ENCODE data around the gene SLC25A25. TPM values are rescaled to one million over a fixed set of nuclear protein-coding genes. Genes with fewer than 3 reads are reported as not detected.
A peak's percentile ranks its signal among the peaks of the same experiment; 100 is the strongest.

SLC25A25 gene
- total and polyA plus RNA-seq, 9 of the 15 experiments (the other 6 are each of a cell fraction or from before 2014, with no cell fraction given) = 0.07 to 35.9 (median 23.2) TPM

DNA sequence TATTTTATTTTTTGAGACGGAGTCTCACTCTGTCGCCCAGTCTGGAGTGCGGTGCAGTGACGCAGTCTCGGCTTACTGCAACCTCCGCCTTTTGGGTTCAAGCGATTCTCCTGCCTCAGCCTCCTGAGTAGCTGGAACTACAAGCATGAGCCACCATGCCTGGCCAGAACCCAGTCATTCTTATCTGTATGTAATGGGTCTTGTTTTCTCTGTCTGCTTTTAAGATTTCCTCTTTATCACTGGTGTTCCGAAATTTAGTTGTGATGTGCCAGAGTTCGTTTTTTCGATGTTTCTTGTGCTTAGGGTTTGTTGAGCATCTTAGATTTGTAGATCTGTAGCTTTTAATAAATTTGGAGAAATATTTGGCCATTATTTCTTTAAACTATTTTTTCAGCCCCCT lies 19.2 kb downstream of the SLC25A25 start:
- H3K9me1 ChIP-seq (ENCODE audit: control insufficient read depth, insufficient read depth, low read length) = no peaks in the 10 kb centered on the region
- POLR2A ChIA-PET = interaction anchor here (0.6 to 3.2 kb wide), 7 partner anchors 9 to 31 kb away, joined by 3 to 13 read pairs (median 3); partner anchors contain the start of gene SLC25A25
- H4K20me1 ChIP-seq (replicated peaks; ENCODE audit: control insufficient read depth, insufficient read depth, low read length) = no peaks in the 10 kb centered on the region
- no peaks in the 10 kb centered on the region for H3K9me3 ChIP-seq (replicated peaks; ENCODE audit: control insufficient read depth, insufficient read depth, low read depth, low read length)
- DNase-seq (ENCODE audit: extremely low read depth in 1 of 4, low spot score in 3 of 4) (no peak), FAIRE-seq (no peak), ATAC-seq (peak; percentile 12; the same call in 1 of the 3 replicates)
- CTCF ChIA-PET (ENCODE audit: low intra/inter-chr PET ratio) = interaction anchor here (1.1 kb wide), 1 partner anchor 144 kb away, joined by 4 read pairs; no protein-coding TSS in a partner anchor
- peak overlapping the region; percentile 27; the same call in 1 of the 3 replicates for H3K27ac ChIP-seq (ENCODE audit: extremely low read depth, low read depth, low read length)
- in situ Hi-C loops (cut with MboI) (no loop called here), intact Hi-C loops (cut with micrococcal nuclease) (no loop called here)
- WGBS (ENCODE audit: insufficient coverage, low coverage, missing lambda C conversion rate) = 54% methylated on average over 10 of the region's 10 CpGs
- H3K79me2 ChIP-seq (ENCODE audit: control insufficient read depth, insufficient read depth, low read length) = peaks cover 95% of the 10 kb centered on the region
- BruUV-seq (replicated peaks) = no TSS peak
- H3K27me3 ChIP-seq (ENCODE audit: control insufficient read depth in 2 of 2, insufficient read depth in 2 of 2, low read length in 2 of 2) = no peaks in the 10 kb centered on the region
- peaks cover 54 to 55% of the 10 kb centered on the region in 2 experiments for H3K4me1 ChIP-seq (replicated peaks in 1 of 2; ENCODE audit: control insufficient read depth in 2 of 2, insufficient read depth in 2 of 2, low read length in 2 of 2)
- H2AFZ ChIP-seq (ENCODE audit: low read depth, low read length) = no peak overlapping the region
- H3K9ac ChIP-seq (ENCODE audit: insufficient read depth in 1 of 2, low read depth in 2 of 2, low read length in 2 of 2) = no peak overlapping the region
- no peak overlapping the region for H3K4me3 ChIP-seq
- peaks cover 75% of the 10 kb centered on the region for H3K36me3 ChIP-seq (ENCODE audit: control insufficient read depth, insufficient read depth, low read length)
- 0 out of 2 replicates have a peak overlapping the region, but pooled peaks have one; percentile 2 for H3K4me2 ChIP-seq (ENCODE audit: insufficient read depth, low read length)
- TF ChIP-seq TAF15 (IDR thresholded peaks at IDR 0.05; ENCODE audit: low read depth, low read length) (no peak), RNF219 (CRISPR knock-in tag; IDR thresholded peaks at IDR 0.05) (no peak), IFI16 (CRISPR knock-in tag; IDR thresholded peaks at IDR 0.05) (no peak), ZNF121 (CRISPR knock-in tag; conservative IDR thresholded peaks at IDR 0.05) (peak; percentile 14), MECOM (CRISPR knock-in tag; IDR thresholded peaks at IDR 0.05) (no peak), ARID1B (IDR thresholded peaks at IDR 0.05) (peak; percentile 49; the same call in 1 of the 2 replicates), MBD1 (CRISPR knock-in tag; IDR thresholded peaks at IDR 0.05) (no peak), DPF2 (IDR thresholded peaks at IDR 0.05) (peak; percentile 39; the same call in 1 of the 2 replicates), NEUROD1 (IDR thresholded peaks at IDR 0.05; ENCODE audit: borderline replicate concordance, low read depth, low read length, partially characterized antibody) (no peak), SRSF1 (IDR thresholded peaks at IDR 0.05; ENCODE audit: low read depth, low read length) (no peak), BCLAF1 (IDR thresholded peaks at IDR 0.05; ENCODE audit: borderline replicate concordance in 1 of 2, control insufficient read depth in 1 of 2, low read depth in 2 of 2, low read length in 1 of 2) (no peak), ETV1 (tag; conservative IDR thresholded peaks at IDR 0.05; ENCODE audit: low read depth) (no peak), TCF3 (CRISPR knock-in tag; IDR thresholded peaks at IDR 0.05) (no peak)
- TF ChIP-seq, protein P1, sequence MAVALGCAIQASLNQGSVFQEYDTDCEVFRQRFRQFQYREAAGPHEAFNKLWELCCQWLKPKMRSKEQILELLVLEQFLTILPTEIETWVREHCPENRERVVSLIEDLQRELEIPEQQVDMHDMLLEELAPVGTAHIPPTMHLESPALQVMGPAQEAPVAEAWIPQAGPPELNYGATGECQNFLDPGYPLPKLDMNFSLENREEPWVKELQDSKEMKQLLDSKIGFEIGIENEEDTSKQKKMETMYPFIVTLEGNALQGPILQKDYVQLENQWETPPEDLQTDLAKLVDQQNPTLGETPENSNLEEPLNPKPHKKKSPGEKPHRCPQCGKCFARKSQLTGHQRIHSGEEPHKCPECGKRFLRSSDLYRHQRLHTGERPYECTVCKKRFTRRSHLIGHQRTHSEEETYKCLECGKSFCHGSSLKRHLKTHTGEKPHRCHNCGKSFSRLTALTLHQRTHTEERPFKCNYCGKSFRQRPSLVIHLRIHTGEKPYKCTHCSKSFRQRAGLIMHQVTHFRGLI (CRISPR knock-in tag; IDR thresholded peaks at IDR 0.05) = no peak
